Aorta (tissue), 5 donors: ENCODE results near the gene ERVK3-1. TPM values are rescaled to one million over a fixed set of nuclear protein-coding genes. Genes with fewer than 3 reads are reported as not detected.
A peak's percentile ranks its signal among the peaks of the same experiment; 100 is the strongest.

Source experiments
- ATAC-seq: fragments of 200-7000 bp; cut with Tn5 transposase; one replicate; pipeline ENCODE4 v1.9.1; 2022; ENCODE audit warnings: moderate library complexity; ENCODE audit not compliant: low FRiP score
- DNase-seq, 2 donors: peaks; one replicate each; pipeline ENCODE4 v3.0.0-alpha.2; 2020
- H3K27ac ChIP-seq, 2 donors: one replicate each; pipeline ENCODE4 v1.5.1; 2013; ENCODE audit warnings: low read length in 2 of 2, mild to moderate bottlenecking in 2 of 2, moderate library complexity in 2 of 2, control low read depth in 1 of 2, inconsistent platforms in 1 of 2, low read depth in 1 of 2
- H3K27me3 ChIP-seq, 2 donors: one replicate each; pipeline ENCODE4 v1.6.1; 2013; ENCODE audit warnings: control low read depth in 1 of 2, low read length in 1 of 2, mild to moderate bottlenecking in 1 of 2, moderate library complexity in 1 of 2; ENCODE audit not compliant: insufficient read depth in 2 of 2, control insufficient read depth in 1 of 2
- H3K36me3 ChIP-seq, 2 donors: one replicate each; pipeline ENCODE4 v1.6.1; 2013; ENCODE audit warnings: control low read depth in 1 of 2, low read length in 1 of 2, mild to moderate bottlenecking in 1 of 2; ENCODE audit not compliant: insufficient read depth in 2 of 2, control insufficient read depth in 1 of 2
- H3K4me1 ChIP-seq, 2 donors: one replicate each; pipeline ENCODE4 v1.6.1; 2013; ENCODE audit warnings: low read length in 2 of 2, control low read depth in 1 of 2, mild to moderate bottlenecking in 1 of 2, moderate library complexity in 1 of 2; ENCODE audit not compliant: insufficient read depth in 2 of 2, control insufficient read depth in 1 of 2
- H3K4me3 ChIP-seq, 2 donors: one replicate each; pipeline ENCODE4 v1.5.1; 2013; ENCODE audit warnings: low read length in 2 of 2, control low read depth in 1 of 2, mild to moderate bottlenecking in 1 of 2
- H3K9me3 ChIP-seq: one replicate; pipeline ENCODE4 v1.6.1; 2013; ENCODE audit warnings: mild to moderate bottlenecking, low read length; ENCODE audit not compliant: control insufficient read depth
- WGBS, 2 donors: extraction: QIAGEN DNeasy Blood & Tissue Kit; methylation state at CpG; one replicate each; pipeline ENCODE4 v1.1.7; 2013; 5-methylcytosine and 5-hydroxymethylcytosine counted together
- intact Hi-C, 2 donors: fragments of 100-400 bp; cut with DNase I; formaldehyde crosslinking; loops; one replicate each; pipeline versions ENCODE4 v1.14.2 to v1.15.0; 2022
- polyA plus RNA-seq, 2 donors: library from polyadenylated mRNA; stranded (reverse); fragments of 200-250 nt; gene quantifications; one replicate each; pipeline ENCODE4 v1.2.3, GENCODE V29; 2013
- total RNA-seq, 2 donors: library from RNA; stranded (reverse); fragmentation: NEBNext Ultra II Directional; extraction: Animal tissue kit (Norgen Biotek cat#: 25700); gene quantifications; one replicate each; pipeline ENCODE4 v1.2.1, GENCODE V29; 2021
- donor health status: healthy with polysubstance abuse.
- donor health status: Bipolar disorder and iron deficiency.
- donor health status: DM: no; HTN: no; CAD: no.
- donor health status: DM: no; HTN: no; CAD: no.
- donor health status: DM: yes; HTN: yes; CAD: no.

ERVK3-1 gene
- total and polyA plus RNA-seq, 4 donors, result 26.4 to 48.1 (median 34.0) TPM

GRCh38 chr19:58275564-58275963 lies 29.6 kb upstream of the ERVK3-1 start:
- H3K4me3 ChIP-seq, result no peak overlapping the region
- ATAC-seq (no peak), DNase-seq (peak in 1 of 2 donors; percentile 1)
- WGBS, 2 donors, result 97 to 98% methylated on average over 3 of the region's 3 CpGs
- H3K9me3 ChIP-seq, result peaks cover 11% of the 10 kb centered on the region
- no peak overlapping the region for H3K27ac ChIP-seq
- H3K36me3 ChIP-seq, result peaks cover 0 to 3% of the 10 kb centered on the region in 2 donors
- intact Hi-C loops, result no loop called here
- H3K27me3 ChIP-seq, result no peaks in the 10 kb centered on the region
- peaks cover 2 to 3% of the 10 kb centered on the region in 2 donors for H3K4me1 ChIP-seq

- 92 to 96% methylated on average over 7 of the region's 7 CpGs for WGBS, 2 donors
- no peaks in the 10 kb centered on the region for H3K27me3 ChIP-seq
- intact Hi-C loops, result no loop called here
- peaks cover 2 to 3% of the 10 kb centered on the region in 2 donors for H3K4me1 ChIP-seq
- H3K4me3 ChIP-seq, result no peak overlapping the region
- DNase-seq, result peak in 1 of 2 donors; percentile 49
- H3K9me3 ChIP-seq, result peaks cover 4% of the 10 kb centered on the region
- peaks cover 0 to 1% of the 10 kb centered on the region in 2 donors for H3K36me3 ChIP-seq
- ATAC-seq, result no peak
- H3K27ac ChIP-seq, result no peak overlapping the region
These were observed 28.0 kb upstream of the ERVK3-1 start for GRCh38 chr19:58277197-58277596.

- ATAC-seq (peak; percentile 13), DNase-seq (peak in 1 of 2 donors; percentile 34)
- peaks cover 2% of the 10 kb centered on the region for H3K9me3 ChIP-seq
- peaks cover 2 to 3% of the 10 kb centered on the region in 2 donors for H3K4me1 ChIP-seq
- H3K36me3 ChIP-seq, result no peaks in the 10 kb centered on the region
- no peaks in the 10 kb centered on the region for H3K27me3 ChIP-seq
- WGBS, 2 donors, result 35% methylated on average over 25 of the region's 25 CpGs
- H3K4me3 ChIP-seq, result peak overlapping the region; percentile 38 to 84
- intact Hi-C loops, result loop anchor here (2.0 kb wide), 1 partner anchor 27 kb away; the partner anchor contains the start of gene ERVK3-1 (in 2 of the 2)
- H3K27ac ChIP-seq, result peak overlapping the region in 1 of 2 donors; percentile 15
These were observed 27.2 kb upstream of the ERVK3-1 start for GRCh38 chr19:58277748-58278540.

GRCh38 chr19:58278541-58279041 lies 26.6 kb upstream of the ERVK3-1 start, which contains the start of gene ZNF8:
Gene ZNF8 (plus strand): TSS chr19:58278955. CDS start chr19:58279082, 127 bp downstream.
- Histone ChIP-seq H3K27me3 (no peaks in the 10 kb centered on the region), H3K9me3 (peaks cover 2% of the 10 kb centered on the region), H3K4me3 (peak within 1 kb of the TSS; percentile 58 to 84), H3K27ac (peak within 1 kb of the TSS in 1 of 2 donors; percentile 48), H3K36me3 (no peaks in the 10 kb centered on the region), H3K4me1 (peaks cover 2 to 3% of the 10 kb centered on the region in 2 donors)
- peak; percentile 99 for DNase-seq
- intact Hi-C loops, result loop anchor here (2.0 kb wide), 1 partner anchor 26 kb away; the partner anchor contains the start of gene ERVK3-1 (in 2 of the 2)
- peak; percentile 97 for ATAC-seq
- WGBS, 2 donors, result 0% methylated on average over 37 to 42 of the region's 42 CpGs

- peak; percentile 76 for ATAC-seq
- Histone ChIP-seq H3K27me3 (no peaks in the 10 kb centered on the region), H3K36me3 (no peaks in the 10 kb centered on the region), H3K9me3 (peaks cover 2% of the 10 kb centered on the region), H3K27ac (peak overlapping the region in 1 of 2 donors; percentile 48), H3K4me1 (peaks cover 2 to 3% of the 10 kb centered on the region in 2 donors), H3K4me3 (peak overlapping the region; percentile 58 to 84)
- DNase-seq, result peak; percentile 79 to 91
- intact Hi-C loops, result loop anchor here (2.0 kb wide), 1 partner anchor 26 kb away; the partner anchor contains the start of gene ERVK3-1 (in 2 of the 2)
- WGBS, 2 donors, result 1 to 2% methylated on average over 59 to 60 of the region's 60 CpGs
These were observed 25.9 kb upstream of the ERVK3-1 start for GRCh38 chr19:58279042-58279924.

GRCh38 chr19:58279925-58280316 lies 25.3 kb upstream of the ERVK3-1 start:
- Histone ChIP-seq H3K9me3 (peaks cover 2% of the 10 kb centered on the region), H3K27me3 (no peaks in the 10 kb centered on the region), H3K27ac (no peak overlapping the region), H3K4me3 (no peak overlapping the region), H3K4me1 (peaks cover 2 to 3% of the 10 kb centered on the region in 2 donors), H3K36me3 (no peaks in the 10 kb centered on the region)
- no peak for ATAC-seq
- 51 to 54% methylated on average over 4 of the region's 4 CpGs for WGBS, 2 donors
- intact Hi-C loops, result loop anchor here (2.0 kb wide), 1 partner anchor 25 kb away; the partner anchor contains the start of gene ERVK3-1 (in 2 of the 2)
- DNase-seq, result no peak

GRCh38 chr19:58284199-58284598 lies 21.0 kb upstream of the ERVK3-1 start:
- 86 to 89% methylated on average over 7 of the region's 7 CpGs for WGBS, 2 donors
- Histone ChIP-seq H3K4me1 (peaks cover 2 to 3% of the 10 kb centered on the region in 2 donors), H3K36me3 (peaks cover 12 to 20% of the 10 kb centered on the region in 2 donors), H3K27me3 (no peaks in the 10 kb centered on the region), H3K27ac (no peak overlapping the region), H3K4me3 (no peak overlapping the region), H3K9me3 (peaks cover 7% of the 10 kb centered on the region)
- DNase-seq (no peak), ATAC-seq (no peak)
- intact Hi-C loops, result no loop called here

GRCh38 chr19:58291943-58292342 lies 13.2 kb upstream of the ERVK3-1 start:
- Histone ChIP-seq H3K4me1 (no peaks in the 10 kb centered on the region), H3K9me3 (peaks cover 28% of the 10 kb centered on the region), H3K36me3 (peaks cover 8 to 34% of the 10 kb centered on the region in 2 donors)

More at GRCh38 chr19:58291943-58292342, 13.2 kb upstream of the ERVK3-1 start:
- DNase-seq, result no peak
- Histone ChIP-seq H3K27ac (no peak overlapping the region), H3K4me3 (no peak overlapping the region), H3K27me3 (no peaks in the 10 kb centered on the region)
- intact Hi-C loops, result no loop called here
- ATAC-seq, result no peak
- WGBS, 2 donors, result 96 to 98% methylated on average over 7 of the region's 7 CpGs
